Mesenchymal stem cell (in vitro differentiated cells and primary cell): Measurements from ENCODE around the gene STX16.

Source experiments
- DNase-seq: peaks from one replicate; pipeline ENCODE4 v3.0.0-alpha.2; 2013
- H2AFZ ChIP-seq: one replicate; pipeline ENCODE4 v1.6.1; 2013; ENCODE audit warnings: low read depth, mild to moderate bottlenecking, control low read depth, inconsistent platforms, low read length, moderate library complexity
- H2AK5ac ChIP-seq: 2 replicates; pipeline ENCODE4 v1.6.1; 2013; ENCODE audit warnings: low read length, moderate library complexity, mild to moderate bottlenecking, inconsistent platforms; ENCODE audit not compliant: severe bottlenecking
- H2BK120ac ChIP-seq: one replicate; pipeline ENCODE4 v1.6.1; 2013; ENCODE audit warnings: low read depth, mild to moderate bottlenecking, inconsistent platforms, low read length, moderate library complexity
- H2BK12ac ChIP-seq, 2 experiments: one replicate each; pipeline ENCODE4 v1.6.1; 2013; ENCODE audit warnings: inconsistent platforms in 2 of 2, low read length in 2 of 2, mild to moderate bottlenecking in 2 of 2, moderate library complexity in 2 of 2, control low read depth in 1 of 2
- H2BK15ac ChIP-seq: one replicate; pipeline ENCODE4 v1.6.1; 2013; ENCODE audit warnings: mild to moderate bottlenecking, low read depth, inconsistent platforms; ENCODE audit not compliant: poor library complexity, severe bottlenecking
- H2BK5ac ChIP-seq: 2 replicates; pipeline ENCODE4 v1.6.1; 2013; ENCODE audit warnings: low read depth, mild to moderate bottlenecking, low read length, control low read depth, inconsistent platforms; ENCODE audit not compliant: poor library complexity, severe bottlenecking
- H3K14ac ChIP-seq, 2 experiments: one replicate each; pipeline ENCODE4 v1.6.1; 2013; ENCODE audit warnings: inconsistent platforms in 2 of 2, low read length in 2 of 2, control low read depth in 1 of 2, mild to moderate bottlenecking in 1 of 2, moderate library complexity in 1 of 2
- H3K18ac ChIP-seq, 2 experiments: one replicate each; pipeline ENCODE4 v1.6.1; 2013; ENCODE audit warnings: inconsistent platforms in 2 of 2, low read length in 2 of 2, control low read depth in 1 of 2, low read depth in 1 of 2, mild to moderate bottlenecking in 1 of 2
- H3K23ac ChIP-seq, 2 experiments: one replicate each; pipeline ENCODE4 v1.6.1; 2013; ENCODE audit warnings: inconsistent platforms in 2 of 2, low read length in 2 of 2, mild to moderate bottlenecking in 2 of 2, moderate library complexity in 2 of 2, control low read depth in 1 of 2
- H3K27ac ChIP-seq: 2 replicates; pipeline ENCODE4 v1.5.1; 2013; ENCODE audit warnings: mild to moderate bottlenecking, moderate library complexity, low read length, control low read depth, inconsistent platforms; ENCODE audit not compliant: poor library complexity, severe bottlenecking
- H3K27me3 ChIP-seq, 2 experiments: 2 replicates each; pipeline versions ENCODE4 v1.6.1 to v1.7.0; 2013; ENCODE audit warnings: low read length in 2 of 2, mild to moderate bottlenecking in 2 of 2, moderate library complexity in 2 of 2, control low read depth in 1 of 2, inconsistent platforms in 1 of 2; ENCODE audit not compliant: control insufficient read depth in 1 of 2, insufficient read depth in 1 of 2
- H3K36me3 ChIP-seq, 2 experiments: 2 replicates each; pipeline versions ENCODE4 v1.6.1 to v1.7.0; 2013; ENCODE audit warnings: low read length in 2 of 2, control low read depth in 1 of 2, inconsistent platforms in 1 of 2, low read depth in 1 of 2, mild to moderate bottlenecking in 1 of 2; ENCODE audit not compliant: insufficient read depth in 2 of 2, control insufficient read depth in 1 of 2
- H3K4ac ChIP-seq, 2 experiments: one replicate each; pipeline ENCODE4 v1.6.1; 2013; ENCODE audit warnings: inconsistent platforms in 2 of 2, low read length in 2 of 2, mild to moderate bottlenecking in 2 of 2, moderate library complexity in 2 of 2, control low read depth in 1 of 2, low read depth in 1 of 2
- H3K4me1 ChIP-seq: 2 replicates; pipeline ENCODE4 v1.6.1; 2013; ENCODE audit warnings: low read depth, low read length, control low read depth; ENCODE audit not compliant: control insufficient read depth, insufficient read depth
- H3K4me2 ChIP-seq: 2 replicates; pipeline ENCODE4 v1.6.1; 2013; ENCODE audit warnings: low read length, mild to moderate bottlenecking, inconsistent platforms; ENCODE audit not compliant: poor library complexity, severe bottlenecking
- H3K4me3 ChIP-seq, 2 experiments: 2 replicates each; pipeline versions ENCODE4 v1.5.1 to v1.7.0; 2013; ENCODE audit warnings: low read length in 2 of 2, mild to moderate bottlenecking in 2 of 2, control low read depth in 1 of 2, low read depth in 1 of 2; ENCODE audit not compliant: insufficient read depth in 1 of 2
- H3K79me1 ChIP-seq: replicated peaks from 2 replicates; pipeline ENCODE4 v1.6.1; 2013; ENCODE audit warnings: mild to moderate bottlenecking, control low read depth, low read length, inconsistent platforms; ENCODE audit not compliant: poor library complexity, severe bottlenecking
- H3K9ac ChIP-seq: 2 replicates; pipeline ENCODE4 v1.7.0; 2013; ENCODE audit warnings: mild to moderate bottlenecking, low read length, moderate library complexity
- H3K9me3 ChIP-seq: 2 replicates; pipeline ENCODE4 v1.7.0; 2013; ENCODE audit warnings: mild to moderate bottlenecking, low read length; ENCODE audit not compliant: control insufficient read depth
- H4K8ac ChIP-seq: one replicate; pipeline ENCODE4 v1.6.1; 2013; ENCODE audit warnings: inconsistent platforms, mild to moderate bottlenecking, low read length, moderate library complexity
- H4K91ac ChIP-seq: one replicate; pipeline ENCODE4 v1.6.1; 2013; ENCODE audit warnings: mild to moderate bottlenecking, low read length, inconsistent platforms
- WGBS: methylation state at CpG from one replicate; pipeline ENCODE4 v1.1.7; 2013; ENCODE audit warnings: mixed read lengths; 5-methylcytosine and 5-hydroxymethylcytosine counted together

Gene STX16

GRCh38 chr20:58655328-58656107 is 4.4 kb downstream of the STX16 start:
- H2BK5ac ChIP-seq, result no peak overlapping the region

DNA sequence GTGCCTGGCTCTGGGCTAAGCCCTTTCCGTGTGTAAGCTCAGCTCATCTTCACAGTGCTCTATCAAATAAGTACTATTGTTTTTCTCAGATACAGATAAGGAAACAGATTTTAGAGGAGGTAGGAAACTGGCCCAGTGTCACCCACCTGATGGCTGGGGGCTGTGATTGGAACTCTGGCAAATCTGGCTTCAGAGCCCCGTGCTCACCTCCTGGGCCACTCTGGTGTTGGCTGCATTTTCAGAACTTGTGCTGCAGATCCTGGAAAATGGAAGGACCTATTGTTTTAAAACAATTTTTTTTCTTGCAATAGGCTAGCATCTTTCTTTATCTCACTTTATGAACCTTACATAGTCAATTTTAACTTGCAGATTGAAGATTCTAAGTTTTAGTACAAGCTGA is 5.7 kb downstream of the STX16 start:
- H2BK5ac ChIP-seq, result no peak overlapping the region
- H3K4me2 ChIP-seq, result peak overlapping the region; percentile 4
- peaks cover 9 to 25% of the 10 kb centered on the region in 2 experiments for H3K36me3 ChIP-seq
- H3K14ac ChIP-seq, result no peak overlapping the region
- H2BK12ac ChIP-seq, result no peak overlapping the region
- no peak overlapping the region for H2AFZ ChIP-seq
- no peak overlapping the region for H2BK120ac ChIP-seq
- peak overlapping the region in 1 of 2 experiments; percentile 28 for H3K4me3 ChIP-seq
- WGBS, result 100% methylated on average over 1 of the region's 2 CpGs
- H2BK15ac ChIP-seq, result no peak overlapping the region
- peak overlapping the region; percentile 58 for H3K9ac ChIP-seq
- no peaks in the 10 kb centered on the region for H3K27me3 ChIP-seq
- H3K79me1 ChIP-seq, result peaks cover 2% of the 10 kb centered on the region
- H4K91ac ChIP-seq, result no peak overlapping the region
- peaks cover 6% of the 10 kb centered on the region for H3K4me1 ChIP-seq
- H3K23ac ChIP-seq, result no peak overlapping the region
- peak overlapping the region; percentile 10 for H2AK5ac ChIP-seq
- H3K27ac ChIP-seq, result no peak overlapping the region
- no peak overlapping the region for H3K4ac ChIP-seq
- no peak overlapping the region for H3K18ac ChIP-seq
- H4K8ac ChIP-seq, result no peak overlapping the region
- no peak for DNase-seq
- no peaks in the 10 kb centered on the region for H3K9me3 ChIP-seq

More at GRCh38 chr20:58655328-58656107, 4.4 kb downstream of the STX16 start:
- Histone ChIP-seq H3K79me1 (peaks cover 2% of the 10 kb centered on the region), H3K36me3 (peaks cover 0 to 14% of the 10 kb centered on the region in 2 experiments), H3K9ac (peak overlapping the region; percentile 58), H4K91ac (no peak overlapping the region), H2BK15ac (no peak overlapping the region), H3K4me2 (no peak overlapping the region), H4K8ac (no peak overlapping the region), H3K4me3 (peak overlapping the region in 1 of 2 experiments; percentile 28), H3K27ac (no peak overlapping the region), H3K14ac (no peak overlapping the region), H2AFZ (no peak overlapping the region), H2BK120ac (no peak overlapping the region), H3K23ac (no peak overlapping the region), H3K9me3 (no peaks in the 10 kb centered on the region), H2AK5ac (no peak overlapping the region), H2BK12ac (no peak overlapping the region), H3K27me3 (no peaks in the 10 kb centered on the region), H3K18ac (no peak overlapping the region), H3K4ac (no peak overlapping the region), H3K4me1 (peaks cover 4% of the 10 kb centered on the region)
- WGBS, result 84% methylated on average over 5 of the region's 6 CpGs
- DNase-seq, result no peak

GRCh38 chr20:58657262-58657661 is 6.2 kb downstream of the STX16 start:
- no peak overlapping the region for H3K27ac ChIP-seq
- no peak overlapping the region for H3K4me2 ChIP-seq
- H2AK5ac ChIP-seq, result no peak overlapping the region
- H4K91ac ChIP-seq, result no peak overlapping the region
- no peak overlapping the region for H2BK5ac ChIP-seq
- no peak overlapping the region for H2BK12ac ChIP-seq
- H2BK15ac ChIP-seq, result no peak overlapping the region
- H2BK120ac ChIP-seq, result no peak overlapping the region
- H3K18ac ChIP-seq, result no peak overlapping the region
- no peak overlapping the region for H3K14ac ChIP-seq
- H3K4me3 ChIP-seq, result peak overlapping the region in 1 of 2 experiments; percentile 28
- H3K4ac ChIP-seq, result no peak overlapping the region
- H3K9ac ChIP-seq, result peak overlapping the region; percentile 58
- H3K79me1 ChIP-seq, result peaks cover 3% of the 10 kb centered on the region
- H3K23ac ChIP-seq, result no peak overlapping the region
- no peak overlapping the region for H4K8ac ChIP-seq
- no peak overlapping the region for H2AFZ ChIP-seq
- peaks cover 9 to 29% of the 10 kb centered on the region in 2 experiments for H3K36me3 ChIP-seq
- no peak for DNase-seq
- no peaks in the 10 kb centered on the region for H3K9me3 ChIP-seq
- 92% methylated on average over 1 of the region's 2 CpGs for WGBS
- H3K27me3 ChIP-seq, result no peaks in the 10 kb centered on the region
- H3K4me1 ChIP-seq, result peaks cover 6% of the 10 kb centered on the region

DNA sequence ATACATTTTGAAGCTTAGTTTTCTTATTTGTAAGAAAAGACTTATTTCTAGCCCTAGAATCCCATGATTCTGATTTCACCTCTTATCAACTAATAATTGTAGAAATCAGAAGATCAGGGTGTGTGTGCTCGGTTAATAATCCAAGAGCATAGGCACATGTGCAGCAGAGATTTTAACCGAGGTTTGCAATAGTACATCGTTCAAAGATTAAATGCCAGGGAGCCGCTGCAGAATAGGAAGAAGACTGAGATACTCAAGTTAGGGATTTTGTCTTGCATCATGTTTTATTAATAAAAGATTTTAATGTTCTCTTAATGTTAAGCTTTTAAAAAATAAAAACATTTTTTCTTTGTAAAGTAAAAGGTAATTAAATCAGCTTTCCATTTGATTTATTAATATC is 6.9 kb downstream of the STX16 start:
- Histone ChIP-seq H4K8ac (no peak overlapping the region), H3K4me1 (peaks cover 6% of the 10 kb centered on the region), H2BK12ac (no peak overlapping the region), H3K4ac (no peak overlapping the region), H3K4me3 (peak overlapping the region in 1 of 2 experiments; percentile 27), H3K9ac (peak overlapping the region; percentile 58), H3K23ac (no peak overlapping the region), H3K4me2 (no peak overlapping the region), H3K27ac (no peak overlapping the region), H4K91ac (no peak overlapping the region), H2BK5ac (no peak overlapping the region), H3K18ac (no peak overlapping the region), H2AK5ac (no peak overlapping the region), H3K27me3 (no peaks in the 10 kb centered on the region), H3K79me1 (peaks cover 4% of the 10 kb centered on the region), H2BK15ac (no peak overlapping the region), H3K9me3 (no peaks in the 10 kb centered on the region), H2BK120ac (no peak overlapping the region), H3K36me3 (peaks cover 9 to 33% of the 10 kb centered on the region in 2 experiments), H2AFZ (no peak overlapping the region), H3K14ac (no peak overlapping the region)
- WGBS, result 100% methylated on average over 4 of the region's 4 CpGs
- DNase-seq, result no peak
